Skeletal muscle satellite cell (primary cell): ENCODE results near the gene KREMEN2.
A peak's percentile ranks its signal among the peaks of the same experiment; 100 is the strongest.

ENCODE experiments used
- H3K27me3 ChIP-seq: 2 replicates; pipeline ENCODE4 v1.7.0; 2013; ENCODE audit warnings: low read length; ENCODE audit not compliant: control insufficient read depth, insufficient read depth
- H3K36me3 ChIP-seq: 2 replicates; pipeline ENCODE4 v1.7.0; 2013; ENCODE audit warnings: mild to moderate bottlenecking, control low read depth, low read length; ENCODE audit not compliant: insufficient read depth
- H3K4me1 ChIP-seq: 2 replicates; pipeline ENCODE4 v1.7.0; 2013; ENCODE audit warnings: low read length; ENCODE audit not compliant: control insufficient read depth, insufficient read depth
- H3K4me2 ChIP-seq: 2 replicates; pipeline ENCODE4 v1.7.0; 2013; ENCODE audit warnings: mild to moderate bottlenecking, low read length
- H3K4me3 ChIP-seq: 2 replicates; pipeline ENCODE4 v1.7.0; 2013; ENCODE audit warnings: low read length
- H3K9ac ChIP-seq: 2 replicates; pipeline ENCODE4 v1.7.0; 2013; ENCODE audit warnings: mild to moderate bottlenecking, low read depth, low read length, moderate library complexity
- H3K9me3 ChIP-seq: replicated peaks from 2 replicates; pipeline ENCODE4 v1.7.0; 2013; ENCODE audit warnings: mild to moderate bottlenecking, control low read depth, low read length

KREMEN2 gene

GRCh38 chr16:2956579-2956956 is 7.5 kb upstream of the KREMEN2 start:
- Histone ChIP-seq H3K27me3 (peaks cover 28% of the 10 kb centered on the region), H3K4me3 (no peak overlapping the region), H3K9ac (no peak overlapping the region), H3K36me3 (no peaks in the 10 kb centered on the region), H3K4me2 (no peak overlapping the region), H3K9me3 (no peaks in the 10 kb centered on the region), H3K4me1 (no peaks in the 10 kb centered on the region)

DNA sequence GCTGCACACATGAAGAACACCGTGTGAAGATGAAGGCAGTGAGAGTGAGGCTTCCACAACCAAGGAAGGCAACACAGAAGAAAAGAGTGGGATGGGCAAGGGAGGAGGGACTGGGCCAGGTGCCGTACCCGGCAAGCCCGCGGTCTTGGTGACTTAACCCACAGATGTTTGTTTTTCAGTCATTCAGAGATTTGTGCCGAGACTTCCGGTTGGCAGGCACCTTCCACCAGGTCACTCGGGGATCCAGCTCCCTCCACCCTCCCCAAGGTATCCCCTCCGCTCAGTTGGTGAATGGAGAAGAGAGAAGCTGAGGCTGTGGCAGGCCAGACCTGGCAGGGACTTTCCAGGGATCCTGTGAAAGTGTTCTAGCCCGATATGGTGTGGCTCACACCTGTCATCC is 4.9 kb upstream of the KREMEN2 start:
- no peak overlapping the region for H3K4me3 ChIP-seq
- H3K36me3 ChIP-seq = no peaks in the 10 kb centered on the region
- H3K4me2 ChIP-seq = no peak overlapping the region
- H3K4me1 ChIP-seq = peaks cover 8% of the 10 kb centered on the region
- H3K27me3 ChIP-seq = peaks cover 39% of the 10 kb centered on the region
- H3K9ac ChIP-seq = no peak overlapping the region
- H3K9me3 ChIP-seq = no peaks in the 10 kb centered on the region

DNA sequence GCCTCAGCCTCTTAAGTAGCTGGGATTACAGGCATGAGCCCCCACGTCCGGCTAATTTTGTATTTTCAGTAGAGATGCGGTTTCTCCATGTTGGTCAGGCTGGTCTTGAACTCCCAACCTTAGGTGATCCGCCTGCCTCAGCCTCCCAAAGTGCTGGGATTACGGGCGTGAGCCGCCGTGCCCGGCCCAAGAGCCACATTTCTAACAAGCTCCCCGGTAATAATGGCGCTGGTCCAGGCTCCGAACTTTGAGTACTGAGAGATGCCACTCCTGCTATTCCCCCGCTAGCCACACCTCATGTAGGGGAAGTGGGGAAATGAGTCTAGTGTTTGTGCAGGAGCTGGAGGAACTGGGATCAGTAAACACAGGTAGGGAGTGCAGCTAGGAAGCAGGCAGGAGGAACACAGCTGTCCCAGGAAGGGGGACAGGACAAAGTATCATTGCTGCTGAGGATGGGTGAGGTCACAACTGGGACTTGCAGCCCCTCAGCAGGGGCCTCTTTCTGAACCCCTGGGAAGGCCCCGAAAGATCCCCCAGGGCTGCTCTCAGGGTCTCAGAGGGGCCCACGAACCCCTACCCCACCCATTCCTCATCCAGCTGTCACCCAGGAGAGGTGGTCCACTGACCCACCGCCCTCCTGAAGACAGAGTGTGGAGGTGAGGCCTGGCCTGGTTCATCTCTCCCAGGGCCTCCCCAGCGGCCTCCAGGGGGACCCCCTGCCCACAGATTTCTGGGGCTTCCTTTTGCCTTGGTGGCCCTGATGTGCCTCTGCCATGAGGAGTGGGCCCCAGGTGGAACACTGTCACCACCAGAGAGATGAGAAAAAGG is 3.7 kb upstream of the KREMEN2 start:
- no peak overlapping the region for H3K4me2 ChIP-seq
- H3K27me3 ChIP-seq = peaks cover 39% of the 10 kb centered on the region
- H3K4me1 ChIP-seq = peaks cover 15% of the 10 kb centered on the region
- no peak overlapping the region for H3K9ac ChIP-seq
- no peaks in the 10 kb centered on the region for H3K36me3 ChIP-seq
- H3K4me3 ChIP-seq = no peak overlapping the region
- H3K9me3 ChIP-seq = no peaks in the 10 kb centered on the region

DNA sequence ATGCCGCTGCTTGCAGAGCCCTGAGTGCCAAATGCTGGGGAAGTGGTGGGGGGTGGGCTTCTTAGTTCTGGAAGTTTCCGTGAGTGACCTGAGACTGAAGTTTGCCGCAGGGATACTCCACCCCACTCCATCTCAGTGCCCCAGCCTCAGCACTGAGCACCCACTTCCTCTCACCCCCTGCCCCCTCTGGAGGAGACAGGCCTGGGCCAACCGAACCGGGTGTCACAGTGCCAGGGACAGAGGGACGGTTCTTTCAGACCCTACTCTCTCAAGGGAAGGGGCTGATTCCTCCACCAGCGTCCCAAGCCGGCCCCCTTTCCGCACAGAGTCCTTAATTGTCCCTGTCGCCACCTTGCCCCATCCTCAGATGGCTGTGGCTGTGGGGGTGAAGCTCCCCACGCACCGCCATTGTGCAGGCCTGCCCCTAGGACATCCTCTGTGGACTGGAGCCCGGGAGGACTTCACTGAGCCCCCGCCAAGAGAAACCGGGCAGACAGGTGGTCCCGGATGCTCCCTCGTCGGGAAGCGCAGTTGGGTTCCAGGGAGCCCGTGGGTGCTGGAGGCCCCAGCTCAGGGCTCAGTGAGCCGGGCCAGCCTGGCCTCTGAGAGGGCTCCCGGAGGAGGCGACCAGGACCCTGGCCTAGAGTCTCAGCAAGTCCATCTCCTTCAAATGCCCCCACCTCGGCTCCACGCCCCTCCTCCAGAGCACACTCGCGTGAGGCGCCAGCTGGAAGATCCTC is 1.6 kb upstream of the KREMEN2 start:
- no peak overlapping the region for H3K9ac ChIP-seq
- H3K4me3 ChIP-seq = no peak overlapping the region
- no peak overlapping the region for H3K4me2 ChIP-seq
- H3K27me3 ChIP-seq = peaks cover 42% of the 10 kb centered on the region
- H3K4me1 ChIP-seq = peaks cover 15% of the 10 kb centered on the region
- H3K9me3 ChIP-seq = no peaks in the 10 kb centered on the region
- H3K36me3 ChIP-seq = no peaks in the 10 kb centered on the region

DNA sequence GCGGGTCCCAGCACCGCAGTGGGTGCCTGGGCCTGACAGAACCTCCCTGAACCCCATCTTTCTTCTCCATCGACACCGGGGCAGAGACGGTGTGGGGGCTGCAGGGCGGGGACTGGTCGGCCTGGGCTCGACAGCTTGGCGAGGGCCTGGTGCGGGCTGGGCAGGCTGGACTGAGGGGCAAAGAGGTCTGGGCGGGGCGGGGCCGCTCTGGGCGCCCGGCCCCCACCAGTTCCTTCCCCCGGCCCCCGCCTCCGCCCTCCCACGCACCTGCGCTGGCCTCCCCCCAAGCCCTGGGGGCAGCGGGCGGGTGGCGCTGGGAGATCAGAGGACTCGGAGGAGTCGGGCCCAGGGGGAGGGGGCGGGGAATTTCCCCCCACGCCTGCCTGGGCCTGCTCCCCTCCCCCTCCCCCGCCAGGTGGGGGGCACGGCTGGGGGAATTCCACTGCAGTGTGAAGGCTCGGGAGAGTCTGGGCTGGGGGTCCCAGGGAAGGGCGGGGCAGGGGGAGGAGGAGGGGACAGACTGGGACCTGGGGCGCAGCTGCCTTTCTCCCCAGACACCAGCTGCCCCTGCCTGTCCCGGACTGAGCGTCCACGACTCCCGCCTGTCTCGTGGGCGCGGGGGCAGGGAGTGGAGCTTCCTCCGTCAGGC is 877 bp upstream of the KREMEN2 start:
- no peak overlapping the region for H3K9ac ChIP-seq
- peaks cover 15% of the 10 kb centered on the region for H3K4me1 ChIP-seq
- H3K27me3 ChIP-seq = peaks cover 48% of the 10 kb centered on the region
- no peaks in the 10 kb centered on the region for H3K36me3 ChIP-seq
- peak overlapping the region; percentile 80 for H3K4me2 ChIP-seq
- H3K9me3 ChIP-seq = no peaks in the 10 kb centered on the region
- peak overlapping the region; percentile 58 for H3K4me3 ChIP-seq

DNA sequence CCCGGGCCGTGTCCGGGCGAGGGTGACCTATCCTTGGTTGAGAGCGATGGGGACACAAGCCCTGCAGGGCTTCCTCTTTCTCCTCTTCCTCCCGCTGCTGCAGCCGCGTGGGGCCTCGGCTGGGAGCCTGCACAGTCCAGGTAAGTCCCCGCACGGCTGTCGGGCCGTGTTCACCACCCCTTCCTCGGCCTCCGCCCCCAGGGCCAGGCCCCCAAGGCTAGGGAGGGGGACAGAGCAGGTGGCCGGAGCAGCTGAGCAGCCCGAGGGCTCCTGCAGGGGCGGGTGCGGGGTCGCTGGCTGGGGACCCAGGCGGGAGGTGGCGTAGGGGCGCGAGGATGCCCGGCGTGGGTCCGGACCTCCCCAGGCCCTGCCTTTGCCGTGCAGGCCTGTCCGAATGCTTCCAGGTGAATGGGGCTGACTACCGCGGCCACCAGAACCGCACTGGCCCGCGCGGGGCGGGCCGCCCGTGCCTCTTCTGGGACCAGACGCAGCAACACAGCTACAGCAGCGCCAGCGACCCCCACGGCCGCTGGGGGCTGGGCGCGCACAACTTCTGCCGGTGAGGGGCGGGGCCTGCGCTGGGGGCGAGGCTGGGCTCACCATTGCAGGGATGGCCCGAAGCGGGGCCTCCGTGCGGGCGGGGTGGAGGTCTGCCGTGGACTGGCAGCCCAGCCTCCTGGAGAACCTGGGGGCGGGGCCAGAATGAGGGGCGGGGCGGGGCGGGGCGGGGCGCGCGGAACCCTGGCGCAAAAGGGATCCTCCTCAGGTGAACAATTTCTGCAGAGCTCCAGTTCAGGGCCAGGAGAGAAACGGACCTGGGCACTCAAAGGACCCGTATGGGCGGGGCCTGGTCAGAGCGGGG is 631 bp downstream of the KREMEN2 start:
- no peaks in the 10 kb centered on the region for H3K36me3 ChIP-seq
- H3K4me2 ChIP-seq = peak overlapping the region; percentile 80
- H3K9ac ChIP-seq = no peak overlapping the region
- peak overlapping the region; percentile 58 for H3K4me3 ChIP-seq
- no peaks in the 10 kb centered on the region for H3K9me3 ChIP-seq
- peaks cover 43% of the 10 kb centered on the region for H3K27me3 ChIP-seq
- peaks cover 20% of the 10 kb centered on the region for H3K4me1 ChIP-seq

DNA sequence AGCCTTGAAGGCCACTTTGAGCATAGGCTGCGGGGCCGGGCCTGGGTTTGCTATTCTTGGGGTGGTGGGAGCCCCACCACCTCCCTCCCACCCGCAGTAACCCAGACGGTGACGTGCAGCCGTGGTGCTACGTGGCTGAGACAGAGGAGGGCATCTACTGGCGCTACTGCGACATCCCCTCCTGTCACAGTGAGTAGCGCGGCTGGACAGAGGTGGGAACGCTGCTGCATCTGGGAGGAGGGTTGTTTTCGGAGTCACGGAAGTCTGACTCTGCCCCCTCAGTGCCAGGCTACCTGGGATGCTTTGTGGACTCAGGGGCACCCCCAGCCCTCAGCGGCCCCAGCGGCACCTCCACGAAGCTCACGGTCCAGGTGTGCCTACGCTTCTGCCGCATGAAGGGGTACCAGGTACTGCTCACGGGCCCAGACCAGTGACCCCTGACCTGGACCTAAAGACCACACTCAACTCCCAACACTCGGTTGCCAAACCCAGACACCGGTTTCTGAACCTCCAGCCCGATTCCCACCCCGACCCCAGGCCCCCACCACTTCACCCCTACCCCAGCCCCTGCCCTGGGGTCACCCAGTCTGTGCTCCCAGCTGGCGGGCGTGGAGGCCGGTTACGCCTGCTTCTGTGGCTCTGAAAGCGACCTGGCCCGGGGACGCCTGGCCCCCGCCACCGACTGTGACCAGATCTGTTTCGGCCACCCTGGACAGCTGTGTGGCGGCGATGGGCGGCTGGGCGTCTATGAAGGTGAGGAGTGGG is 2.1 kb downstream of the KREMEN2 start:
- Histone ChIP-seq H3K36me3 (no peaks in the 10 kb centered on the region), H3K4me1 (peaks cover 35% of the 10 kb centered on the region), H3K4me3 (no peak overlapping the region), H3K27me3 (peaks cover 43% of the 10 kb centered on the region), H3K4me2 (no peak overlapping the region), H3K9me3 (no peaks in the 10 kb centered on the region), H3K9ac (no peak overlapping the region)

GRCh38 chr16:2966808-2967191 is 2.7 kb downstream of the KREMEN2 start:
- Histone ChIP-seq H3K4me3 (no peak overlapping the region), H3K36me3 (no peaks in the 10 kb centered on the region), H3K9ac (no peak overlapping the region), H3K9me3 (no peaks in the 10 kb centered on the region), H3K4me1 (peaks cover 35% of the 10 kb centered on the region), H3K27me3 (peaks cover 43% of the 10 kb centered on the region), H3K4me2 (peak overlapping the region; percentile 44)

DNA sequence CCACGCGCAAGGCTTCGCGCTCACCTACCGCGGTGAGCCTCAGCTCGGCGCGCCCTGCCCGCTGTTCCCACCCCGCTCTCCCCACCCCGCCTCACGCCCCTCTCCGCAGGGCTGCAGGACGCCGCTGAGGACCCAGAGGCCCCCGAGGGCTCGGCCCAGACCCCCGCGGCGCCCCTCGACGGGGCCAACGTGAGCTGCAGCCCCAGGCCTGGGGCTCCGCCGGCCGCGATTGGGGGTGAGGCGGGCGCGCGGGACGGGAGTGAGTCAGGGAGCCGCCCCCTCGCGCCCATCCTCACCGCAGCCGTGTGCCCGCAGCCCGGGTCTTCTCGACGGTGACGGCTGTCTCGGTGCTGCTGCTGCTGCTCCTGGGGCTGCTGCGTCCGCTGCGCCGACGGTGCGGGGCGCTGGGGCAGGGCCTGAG is 3.1 kb downstream of the KREMEN2 start:
- H3K4me2 ChIP-seq = peak overlapping the region; percentile 44
- H3K4me1 ChIP-seq = peaks cover 35% of the 10 kb centered on the region
- H3K9ac ChIP-seq = no peak overlapping the region
- no peaks in the 10 kb centered on the region for H3K9me3 ChIP-seq
- H3K4me3 ChIP-seq = no peak overlapping the region
- peaks cover 39% of the 10 kb centered on the region for H3K27me3 ChIP-seq
- no peaks in the 10 kb centered on the region for H3K36me3 ChIP-seq

DNA sequence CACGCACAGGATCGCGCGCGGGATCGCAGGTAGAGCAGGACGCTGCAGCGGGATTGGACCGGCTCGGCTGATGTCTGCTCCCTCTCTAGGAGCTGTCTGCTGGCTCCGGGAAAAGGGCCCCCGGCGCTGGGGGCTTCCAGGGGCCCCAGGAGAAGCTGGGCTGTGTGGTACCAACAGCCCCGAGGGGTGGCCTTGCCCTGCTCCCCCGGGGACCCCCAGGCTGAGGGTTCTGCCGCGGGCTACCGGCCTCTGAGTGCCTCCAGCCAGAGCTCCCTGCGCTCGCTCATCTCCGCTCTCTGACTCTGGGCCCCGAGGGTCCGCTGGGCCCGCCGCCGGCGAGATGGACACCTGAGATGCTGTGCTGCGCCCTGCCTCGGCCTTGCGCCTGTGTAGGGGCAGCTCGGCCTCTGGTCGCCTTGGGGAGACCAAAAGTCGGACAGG is 3.7 kb downstream of the KREMEN2 start:
- H3K9me3 ChIP-seq = no peaks in the 10 kb centered on the region
- peaks cover 35% of the 10 kb centered on the region for H3K4me1 ChIP-seq
- no peak overlapping the region for H3K4me3 ChIP-seq
- H3K9ac ChIP-seq = no peak overlapping the region
- no peak overlapping the region for H3K4me2 ChIP-seq
- H3K36me3 ChIP-seq = no peaks in the 10 kb centered on the region
- H3K27me3 ChIP-seq = peaks cover 34% of the 10 kb centered on the region
